ENCODE measurements around the gene INAFM2.

The INAFM2 gene

GRCh38 chr15:40361640-40362039 is 38.1 kb downstream of the INAFM2 start:
- Histone ChIP-seq H3K4me1 (ENCODE audit: control insufficient read depth, low read length) (peaks cover 12% of the 10 kb centered on the region), H3K9me3 (ENCODE audit: control insufficient read depth, insufficient read depth, low read length) (no peaks in the 10 kb centered on the region), H3K79me2 (ENCODE audit: control insufficient read depth, low read length) (no peaks in the 10 kb centered on the region), H3F3A (ENCODE audit: control insufficient read depth, insufficient read depth) (no peaks in the 10 kb centered on the region), H3K27me3 (ENCODE audit: control insufficient read depth, low read length) (no peaks in the 10 kb centered on the region), H3K4me2 (ENCODE audit: low read length) (no peak overlapping the region), H3K27ac (ENCODE audit: low read depth, low read length) (no peak overlapping the region), H3K36me3 (ENCODE audit: control insufficient read depth, low read length) (no peaks in the 10 kb centered on the region), H4K20me1 (ENCODE audit: control insufficient read depth, insufficient read depth, low read depth, low read length) (no peaks in the 10 kb centered on the region), H3K4me3 (ENCODE audit: low read length) (no peak overlapping the region), H3K9me2 (replicated peaks; ENCODE audit: control insufficient read depth, low read length) (no peaks in the 10 kb centered on the region)
- TF ChIP-seq, protein P1, sequence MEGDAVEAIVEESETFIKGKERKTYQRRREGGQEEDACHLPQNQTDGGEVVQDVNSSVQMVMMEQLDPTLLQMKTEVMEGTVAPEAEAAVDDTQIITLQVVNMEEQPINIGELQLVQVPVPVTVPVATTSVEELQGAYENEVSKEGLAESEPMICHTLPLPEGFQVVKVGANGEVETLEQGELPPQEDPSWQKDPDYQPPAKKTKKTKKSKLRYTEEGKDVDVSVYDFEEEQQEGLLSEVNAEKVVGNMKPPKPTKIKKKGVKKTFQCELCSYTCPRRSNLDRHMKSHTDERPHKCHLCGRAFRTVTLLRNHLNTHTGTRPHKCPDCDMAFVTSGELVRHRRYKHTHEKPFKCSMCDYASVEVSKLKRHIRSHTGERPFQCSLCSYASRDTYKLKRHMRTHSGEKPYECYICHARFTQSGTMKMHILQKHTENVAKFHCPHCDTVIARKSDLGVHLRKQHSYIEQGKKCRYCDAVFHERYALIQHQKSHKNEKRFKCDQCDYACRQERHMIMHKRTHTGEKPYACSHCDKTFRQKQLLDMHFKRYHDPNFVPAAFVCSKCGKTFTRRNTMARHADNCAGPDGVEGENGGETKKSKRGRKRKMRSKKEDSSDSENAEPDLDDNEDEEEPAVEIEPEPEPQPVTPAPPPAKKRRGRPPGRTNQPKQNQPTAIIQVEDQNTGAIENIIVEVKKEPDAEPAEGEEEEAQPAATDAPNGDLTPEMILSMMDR (IDR thresholded peaks at IDR 0.05; ENCODE audit: low read depth, low read length, poor library complexity, severe bottlenecking) = no peak
- TF ChIP-seq EZH2phosphoT487 (IDR thresholded peaks at IDR 0.05; ENCODE audit: borderline replicate concordance, low read length) = no peak

- no peaks in the 10 kb centered on the region for H3K79me2 ChIP-seq (ENCODE audit: control insufficient read depth, low read length)
Measured at GRCh38 chr15:40363611-40364010, 40.1 kb downstream of the INAFM2 start.

GRCh38 chr15:40364251-40364650 is 40.8 kb downstream of the INAFM2 start:
- Histone ChIP-seq H3K4me1 (ENCODE audit: control insufficient read depth, low read length) (peaks cover 16% of the 10 kb centered on the region), H3K27me3 (ENCODE audit: control insufficient read depth, low read length) (no peaks in the 10 kb centered on the region), H3K79me2 (ENCODE audit: control insufficient read depth, low read length) (no peaks in the 10 kb centered on the region), H4K20me1 (ENCODE audit: control insufficient read depth, insufficient read depth, low read depth, low read length) (no peaks in the 10 kb centered on the region), H3K36me3 (ENCODE audit: control insufficient read depth, low read length) (no peaks in the 10 kb centered on the region), H3K27ac (ENCODE audit: low read depth, low read length) (no peak overlapping the region), H3K9me3 (ENCODE audit: control insufficient read depth, insufficient read depth, low read length) (no peaks in the 10 kb centered on the region), H3K4me3 (ENCODE audit: low read length) (no peak overlapping the region), H3K9me2 (replicated peaks; ENCODE audit: control insufficient read depth, low read length) (no peaks in the 10 kb centered on the region), H3K4me2 (ENCODE audit: low read length) (no peak overlapping the region), H3F3A (ENCODE audit: control insufficient read depth, insufficient read depth) (no peaks in the 10 kb centered on the region)
- no peak for TF ChIP-seq EZH2phosphoT487 (IDR thresholded peaks at IDR 0.05; ENCODE audit: borderline replicate concordance, low read length)
- TF ChIP-seq, protein P1 (IDR thresholded peaks at IDR 0.05; ENCODE audit: low read depth, low read length, poor library complexity, severe bottlenecking) = no peak

More at GRCh38 chr15:40363611-40364010, 40.1 kb downstream of the INAFM2 start:
- Histone ChIP-seq H3K4me1 (ENCODE audit: control insufficient read depth, low read length) (peaks cover 22% of the 10 kb centered on the region), H3F3A (ENCODE audit: control insufficient read depth, insufficient read depth) (no peaks in the 10 kb centered on the region), H3K4me2 (ENCODE audit: low read length) (no peak overlapping the region), H3K9me3 (ENCODE audit: control insufficient read depth, insufficient read depth, low read length) (no peaks in the 10 kb centered on the region), H3K36me3 (ENCODE audit: control insufficient read depth, low read length) (no peaks in the 10 kb centered on the region), H4K20me1 (ENCODE audit: control insufficient read depth, insufficient read depth, low read depth, low read length) (no peaks in the 10 kb centered on the region), H3K4me3 (ENCODE audit: low read length) (no peak overlapping the region), H3K9me2 (replicated peaks; ENCODE audit: control insufficient read depth, low read length) (no peaks in the 10 kb centered on the region), H3K27me3 (ENCODE audit: control insufficient read depth, low read length) (no peaks in the 10 kb centered on the region), H3K27ac (ENCODE audit: low read depth, low read length) (no peak overlapping the region)
- TF ChIP-seq EZH2phosphoT487 (IDR thresholded peaks at IDR 0.05; ENCODE audit: borderline replicate concordance, low read length) = no peak
- TF ChIP-seq, protein P1 (IDR thresholded peaks at IDR 0.05; ENCODE audit: low read depth, low read length, poor library complexity, severe bottlenecking) = no peak
